Measurements from ENCODE around the gene VIT.

DNA sequence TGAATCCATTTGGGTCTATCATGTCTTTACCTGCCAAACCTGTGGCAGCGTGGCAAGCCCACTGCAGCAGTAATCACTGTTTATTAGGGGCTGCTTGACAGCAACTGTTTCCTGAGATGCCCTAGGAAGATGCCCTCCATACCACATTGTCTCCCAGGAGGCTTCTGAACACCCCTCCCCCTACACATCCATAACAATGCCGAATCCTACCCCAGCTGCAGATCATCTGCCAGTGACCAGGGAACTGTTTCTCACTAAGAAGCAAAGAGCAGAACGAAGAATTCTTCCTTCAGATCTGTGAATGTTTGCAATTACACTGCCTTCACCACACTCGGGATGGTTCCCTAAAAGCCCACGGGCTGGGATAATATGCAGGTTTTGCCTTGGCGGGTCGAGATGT lies 127.8 kb downstream of the VIT start:
- TF ChIP-seq, protein P1, sequence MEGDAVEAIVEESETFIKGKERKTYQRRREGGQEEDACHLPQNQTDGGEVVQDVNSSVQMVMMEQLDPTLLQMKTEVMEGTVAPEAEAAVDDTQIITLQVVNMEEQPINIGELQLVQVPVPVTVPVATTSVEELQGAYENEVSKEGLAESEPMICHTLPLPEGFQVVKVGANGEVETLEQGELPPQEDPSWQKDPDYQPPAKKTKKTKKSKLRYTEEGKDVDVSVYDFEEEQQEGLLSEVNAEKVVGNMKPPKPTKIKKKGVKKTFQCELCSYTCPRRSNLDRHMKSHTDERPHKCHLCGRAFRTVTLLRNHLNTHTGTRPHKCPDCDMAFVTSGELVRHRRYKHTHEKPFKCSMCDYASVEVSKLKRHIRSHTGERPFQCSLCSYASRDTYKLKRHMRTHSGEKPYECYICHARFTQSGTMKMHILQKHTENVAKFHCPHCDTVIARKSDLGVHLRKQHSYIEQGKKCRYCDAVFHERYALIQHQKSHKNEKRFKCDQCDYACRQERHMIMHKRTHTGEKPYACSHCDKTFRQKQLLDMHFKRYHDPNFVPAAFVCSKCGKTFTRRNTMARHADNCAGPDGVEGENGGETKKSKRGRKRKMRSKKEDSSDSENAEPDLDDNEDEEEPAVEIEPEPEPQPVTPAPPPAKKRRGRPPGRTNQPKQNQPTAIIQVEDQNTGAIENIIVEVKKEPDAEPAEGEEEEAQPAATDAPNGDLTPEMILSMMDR (IDR thresholded peaks at IDR 0.05) = no peak
- no peak for TF ChIP-seq POLR2A (IDR thresholded peaks at IDR 0.05)
